ENCODE measurements around the gene TOR1AIP2. TPM values are rescaled to one million over a fixed set of nuclear protein-coding genes. Genes with fewer than 3 reads are reported as not detected.

TOR1AIP2 gene
- total RNA-seq, 1 donor, result 92.3 TPM

DNA sequence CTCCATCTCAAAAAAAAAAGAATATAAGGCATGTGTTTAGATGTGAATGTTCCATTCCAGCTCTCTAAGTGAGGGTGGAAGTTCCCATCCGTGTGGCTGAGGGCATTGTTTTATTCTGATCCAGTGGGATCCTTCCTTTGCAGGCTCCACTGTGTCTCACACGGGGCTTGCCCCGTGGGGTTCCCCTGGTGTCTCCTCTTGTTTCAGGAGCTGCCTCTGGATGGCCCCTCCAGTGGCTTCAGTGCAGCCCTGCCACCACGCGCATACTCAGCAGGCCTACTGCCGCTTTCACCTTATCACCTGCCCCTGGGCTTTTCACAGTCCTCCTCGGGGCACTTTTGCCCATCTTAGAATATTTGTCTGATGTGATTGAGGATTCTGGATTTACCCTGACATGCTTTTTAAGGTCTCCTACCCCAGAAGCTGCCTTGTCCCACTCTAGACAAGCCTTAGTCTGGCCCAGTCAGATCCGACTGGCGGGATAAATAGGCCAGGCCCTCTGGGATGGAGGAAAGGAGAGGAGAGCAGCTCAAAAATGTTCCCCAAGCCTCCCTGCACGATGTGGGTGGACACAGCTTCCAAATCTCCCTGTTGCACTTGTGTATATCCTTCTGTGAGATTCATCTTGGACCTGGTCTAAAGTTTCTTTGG, 79.3 kb downstream of the TOR1AIP2 start:
- no peaks in the 10 kb centered on the region for H3K9me3 ChIP-seq (ENCODE audit: low read depth, low read length)
- H3K79me2 ChIP-seq (ENCODE audit: insufficient read depth, low read length), result no peaks in the 10 kb centered on the region
- TF ChIP-seq, protein P1, sequence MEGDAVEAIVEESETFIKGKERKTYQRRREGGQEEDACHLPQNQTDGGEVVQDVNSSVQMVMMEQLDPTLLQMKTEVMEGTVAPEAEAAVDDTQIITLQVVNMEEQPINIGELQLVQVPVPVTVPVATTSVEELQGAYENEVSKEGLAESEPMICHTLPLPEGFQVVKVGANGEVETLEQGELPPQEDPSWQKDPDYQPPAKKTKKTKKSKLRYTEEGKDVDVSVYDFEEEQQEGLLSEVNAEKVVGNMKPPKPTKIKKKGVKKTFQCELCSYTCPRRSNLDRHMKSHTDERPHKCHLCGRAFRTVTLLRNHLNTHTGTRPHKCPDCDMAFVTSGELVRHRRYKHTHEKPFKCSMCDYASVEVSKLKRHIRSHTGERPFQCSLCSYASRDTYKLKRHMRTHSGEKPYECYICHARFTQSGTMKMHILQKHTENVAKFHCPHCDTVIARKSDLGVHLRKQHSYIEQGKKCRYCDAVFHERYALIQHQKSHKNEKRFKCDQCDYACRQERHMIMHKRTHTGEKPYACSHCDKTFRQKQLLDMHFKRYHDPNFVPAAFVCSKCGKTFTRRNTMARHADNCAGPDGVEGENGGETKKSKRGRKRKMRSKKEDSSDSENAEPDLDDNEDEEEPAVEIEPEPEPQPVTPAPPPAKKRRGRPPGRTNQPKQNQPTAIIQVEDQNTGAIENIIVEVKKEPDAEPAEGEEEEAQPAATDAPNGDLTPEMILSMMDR (IDR thresholded peaks at IDR 0.05; ENCODE audit: extremely low read depth, low read depth, low read length), result no peak
- peaks cover 74% of the 10 kb centered on the region for H3K27me3 ChIP-seq (ENCODE audit: insufficient read depth, low read length)
- H4K20me1 ChIP-seq (ENCODE audit: insufficient read depth, low read length), result no peaks in the 10 kb centered on the region
- DNase-seq (ENCODE audit: insufficient read length, low spot score, missing footprints), result no peak
- no peak overlapping the region for H3K4me2 ChIP-seq (ENCODE audit: insufficient read depth, low read length)
- no peak overlapping the region for H3K27ac ChIP-seq (ENCODE audit: low read depth, low read length)
- no peaks in the 10 kb centered on the region for H3K36me3 ChIP-seq (ENCODE audit: insufficient read depth, low read length)
- H2AFZ ChIP-seq (ENCODE audit: low read length), result no peak overlapping the region
- no peaks in the 10 kb centered on the region for H3K4me1 ChIP-seq (ENCODE audit: insufficient read depth, low read length)
- H3K4me3 ChIP-seq (ENCODE audit: insufficient read depth, low read length), result no peak overlapping the region

GRCh38 chr1:179794669-179795068, 82.9 kb downstream of the TOR1AIP2 start:
- TF ChIP-seq, protein P1 (IDR thresholded peaks at IDR 0.05; ENCODE audit: extremely low read depth, low read depth, low read length), result no peak
- Histone ChIP-seq H3K27me3 (ENCODE audit: insufficient read depth, low read length) (peaks cover 63% of the 10 kb centered on the region), H2AFZ (ENCODE audit: low read length) (no peak overlapping the region), H4K20me1 (ENCODE audit: insufficient read depth, low read length) (no peaks in the 10 kb centered on the region), H3K4me3 (ENCODE audit: insufficient read depth, low read length) (no peak overlapping the region), H3K36me3 (ENCODE audit: insufficient read depth, low read length) (no peaks in the 10 kb centered on the region), H3K9me3 (ENCODE audit: low read depth, low read length) (no peaks in the 10 kb centered on the region), H3K4me2 (ENCODE audit: insufficient read depth, low read length) (no peak overlapping the region), H3K27ac (ENCODE audit: low read depth, low read length) (no peak overlapping the region), H3K79me2 (ENCODE audit: insufficient read depth, low read length) (no peaks in the 10 kb centered on the region), H3K4me1 (ENCODE audit: insufficient read depth, low read length) (no peaks in the 10 kb centered on the region)
- DNase-seq (ENCODE audit: insufficient read length, low spot score, missing footprints), result no peak

GRCh38 chr1:179794146-179794545, 83.5 kb downstream of the TOR1AIP2 start:
- H3K4me2 ChIP-seq (ENCODE audit: insufficient read depth, low read length), result no peak overlapping the region
- H3K4me3 ChIP-seq (ENCODE audit: insufficient read depth, low read length), result no peak overlapping the region
- TF ChIP-seq, protein P1 (IDR thresholded peaks at IDR 0.05; ENCODE audit: extremely low read depth, low read depth, low read length), result no peak
- no peaks in the 10 kb centered on the region for H4K20me1 ChIP-seq (ENCODE audit: insufficient read depth, low read length)
- no peak overlapping the region for H2AFZ ChIP-seq (ENCODE audit: low read length)
- no peak overlapping the region for H3K27ac ChIP-seq (ENCODE audit: low read depth, low read length)
- H3K79me2 ChIP-seq (ENCODE audit: insufficient read depth, low read length), result no peaks in the 10 kb centered on the region
- H3K27me3 ChIP-seq (ENCODE audit: insufficient read depth, low read length), result peaks cover 62% of the 10 kb centered on the region
- no peaks in the 10 kb centered on the region for H3K9me3 ChIP-seq (ENCODE audit: low read depth, low read length)
- H3K36me3 ChIP-seq (ENCODE audit: insufficient read depth, low read length), result no peaks in the 10 kb centered on the region
- DNase-seq (ENCODE audit: insufficient read length, low spot score, missing footprints), result no peak
- H3K4me1 ChIP-seq (ENCODE audit: insufficient read depth, low read length), result no peaks in the 10 kb centered on the region

GRCh38 chr1:179793281-179793680, 84.3 kb downstream of the TOR1AIP2 start:
- peaks cover 65% of the 10 kb centered on the region for H3K27me3 ChIP-seq (ENCODE audit: insufficient read depth, low read length)
- H3K79me2 ChIP-seq (ENCODE audit: insufficient read depth, low read length), result no peaks in the 10 kb centered on the region
- H4K20me1 ChIP-seq (ENCODE audit: insufficient read depth, low read length), result no peaks in the 10 kb centered on the region
- no peak overlapping the region for H2AFZ ChIP-seq (ENCODE audit: low read length)
- H3K36me3 ChIP-seq (ENCODE audit: insufficient read depth, low read length), result no peaks in the 10 kb centered on the region
- no peaks in the 10 kb centered on the region for H3K9me3 ChIP-seq (ENCODE audit: low read depth, low read length)
- TF ChIP-seq, protein P1 (IDR thresholded peaks at IDR 0.05; ENCODE audit: extremely low read depth, low read depth, low read length), result no peak
- no peak overlapping the region for H3K4me3 ChIP-seq (ENCODE audit: insufficient read depth, low read length)
- H3K4me2 ChIP-seq (ENCODE audit: insufficient read depth, low read length), result no peak overlapping the region
- no peak overlapping the region for H3K27ac ChIP-seq (ENCODE audit: low read depth, low read length)
- no peak for DNase-seq (ENCODE audit: insufficient read length, low spot score, missing footprints)
- H3K4me1 ChIP-seq (ENCODE audit: insufficient read depth, low read length), result no peaks in the 10 kb centered on the region

Other genes starting within 250 kb of the TOR1AIP2 start
- not detected in 2 replicates for gene FAM163A, start 134.5 kb downstream of the TOR1AIP2 start, total RNA-seq
- gene TOR1AIP1, start 4.5 kb upstream of the TOR1AIP2 start, total RNA-seq, result 78.2 and 83.1 TPM in 2 replicates
- 62.5 and 82.2 TPM in 2 replicates for gene CEP350, start 77.0 kb upstream of the TOR1AIP2 start, total RNA-seq

Data from osteoblast (primary cell).